Measurements from ENCODE around the gene TTYH2.

Gene TTYH2

GRCh38 chr17:74295625-74296547, 82.5 kb downstream of the TTYH2 start:
- DNase-seq (ENCODE audit: low spot score), result no peak

GRCh38 chr17:74296548-74296936, 83.2 kb downstream of the TTYH2 start:
- peak; percentile 57 for DNase-seq (ENCODE audit: low spot score)

- DNase-seq (ENCODE audit: low spot score), result no peak
Measured at GRCh38 chr17:74297941-74298340, 84.6 kb downstream of the TTYH2 start.

GRCh38 chr17:74298778-74299177, 85.4 kb downstream of the TTYH2 start:
- no peak for DNase-seq (ENCODE audit: low spot score)

GRCh38 chr17:74299226-74300009, 86.0 kb downstream of the TTYH2 start:
- no peak for DNase-seq (ENCODE audit: low spot score)

GRCh38 chr17:74303305-74303704, 89.9 kb downstream of the TTYH2 start:
- no peak for DNase-seq (ENCODE audit: low spot score)

GRCh38 chr17:74304184-74304583, 90.8 kb downstream of the TTYH2 start:
- no peak for DNase-seq (ENCODE audit: low spot score)

GRCh38 chr17:74305865-74306654, 92.7 kb downstream of the TTYH2 start:
- DNase-seq (ENCODE audit: low spot score), result no peak

- DNase-seq (ENCODE audit: low spot score), result no peak
Measured at GRCh38 chr17:74307984-74308773, 94.8 kb downstream of the TTYH2 start.

- DNase-seq (ENCODE audit: low spot score), result no peak
Measured at GRCh38 chr17:74309902-74310301, 96.5 kb downstream of the TTYH2 start.

Measured in CD4-positive, alpha-beta T cell treated with Interleukin-6 at 100 ng/mL for 8 hours (primary cell).